ENCODE results near the gene KLHDC10.
"Not testable (repeated sequence)": the region's sequence is repeated elsewhere in the genome, so short reads cannot be mapped to it uniquely, and the experiment has no call there.

KLHDC10 gene

DNA sequence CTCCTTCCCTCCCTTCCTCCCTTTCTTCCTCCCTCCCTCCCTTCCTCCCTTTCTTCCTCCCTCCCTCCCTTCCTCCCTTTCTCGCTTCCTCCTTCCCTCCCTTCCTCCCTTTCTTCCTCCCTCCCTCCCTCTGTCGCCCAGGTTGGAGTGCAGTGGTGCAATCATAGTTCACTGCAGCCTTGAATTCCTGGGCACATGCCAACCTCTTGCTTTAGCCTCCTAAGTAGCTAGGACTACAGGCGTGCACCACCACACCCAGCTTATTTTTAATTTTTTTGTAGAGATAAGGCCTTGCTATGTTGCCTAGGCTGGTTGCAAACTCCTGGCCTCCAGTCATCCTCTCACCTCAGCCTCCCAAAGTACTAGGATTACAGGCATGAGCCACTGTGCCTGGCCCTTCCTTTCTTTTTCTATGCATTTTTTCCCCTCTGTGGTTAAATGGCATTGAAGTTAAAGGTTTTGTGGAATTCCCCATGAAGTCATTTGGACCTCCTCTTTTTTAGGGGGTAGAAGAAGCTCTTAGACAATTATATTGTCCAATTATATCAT lies 9.6 kb downstream of the KLHDC10 start:
- DNase-seq, result no peak

DNA sequence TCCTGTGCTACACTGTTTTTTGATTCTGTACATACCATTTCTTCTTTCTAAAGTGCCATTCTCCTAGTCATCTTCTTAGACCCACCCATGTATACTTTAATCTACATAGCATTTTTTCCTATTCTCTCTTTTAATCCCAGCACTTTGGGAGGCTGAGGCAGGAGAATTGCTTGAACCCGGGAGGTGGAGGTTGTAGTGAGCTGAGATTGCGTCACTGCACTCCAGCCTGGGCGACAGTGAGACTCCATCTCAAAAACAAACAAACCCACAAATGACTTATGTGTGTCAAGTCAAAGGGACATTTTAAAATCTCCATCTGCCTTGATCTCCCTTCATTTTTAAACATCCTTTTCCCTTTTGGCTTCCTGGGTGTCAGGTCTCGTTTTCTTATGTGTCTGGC lies 13.2 kb downstream of the KLHDC10 start:
- DNase-seq, result not testable (repeated sequence)

DNA sequence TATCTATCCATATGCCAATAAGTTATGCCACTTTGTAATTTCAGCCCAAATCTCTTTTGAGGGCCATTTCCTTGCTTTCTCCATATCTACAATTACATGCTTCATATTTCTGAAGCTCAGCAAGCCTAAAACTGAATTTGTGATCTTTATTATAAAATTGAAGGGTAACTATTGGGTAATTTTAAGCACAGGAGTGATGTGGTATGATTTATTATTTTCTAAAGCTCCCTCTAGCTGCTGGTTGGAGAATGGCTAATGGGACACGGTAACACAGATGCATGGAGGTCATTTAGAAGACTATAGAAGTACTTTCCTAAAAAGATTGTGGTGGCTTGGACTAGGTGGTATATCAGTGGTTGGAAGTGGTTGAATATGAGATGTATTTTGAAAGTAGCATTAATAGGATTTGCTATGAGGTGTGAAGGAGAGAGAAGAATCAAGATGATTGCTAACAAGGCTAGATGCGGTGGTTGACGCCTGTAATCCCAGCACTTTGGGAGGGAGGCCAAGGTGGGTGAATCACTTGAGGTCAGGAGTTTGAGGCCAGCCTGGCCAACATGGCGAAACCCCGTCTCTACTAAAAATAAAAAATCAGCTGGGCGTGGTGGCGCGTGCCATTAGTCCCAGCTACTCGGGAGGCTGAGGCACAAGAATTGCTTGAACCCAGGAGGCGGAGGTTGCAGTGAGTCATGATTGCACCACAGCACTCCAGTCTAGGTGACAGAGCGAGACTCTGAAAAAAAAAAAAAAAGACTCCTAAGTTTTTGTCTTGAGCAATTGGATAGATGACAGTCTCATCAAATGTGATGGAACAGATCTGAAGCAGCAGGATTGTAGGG lies 13.9 kb downstream of the KLHDC10 start:
- no peak for DNase-seq

DNA sequence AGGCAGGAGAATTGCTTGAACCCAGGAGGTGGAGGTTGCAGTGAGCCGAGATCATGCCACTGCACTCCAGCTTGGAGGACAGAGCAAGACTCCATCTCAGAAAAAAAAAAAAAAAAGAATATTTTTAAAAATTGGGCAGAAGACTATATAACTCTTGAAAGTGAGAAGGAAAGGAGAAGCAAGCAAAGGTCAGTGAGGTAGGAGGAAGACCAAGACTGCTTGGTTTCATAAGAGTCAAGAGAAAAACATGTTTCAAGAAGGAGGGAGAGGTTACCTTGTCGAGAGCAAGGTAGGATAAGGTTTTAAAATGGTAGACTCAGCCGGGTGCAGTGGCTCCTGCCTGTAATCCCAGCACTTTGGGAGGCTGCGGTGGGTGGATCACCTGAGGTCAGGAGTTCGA lies 14.9 kb downstream of the KLHDC10 start:
- DNase-seq, result not testable (repeated sequence)

DNA sequence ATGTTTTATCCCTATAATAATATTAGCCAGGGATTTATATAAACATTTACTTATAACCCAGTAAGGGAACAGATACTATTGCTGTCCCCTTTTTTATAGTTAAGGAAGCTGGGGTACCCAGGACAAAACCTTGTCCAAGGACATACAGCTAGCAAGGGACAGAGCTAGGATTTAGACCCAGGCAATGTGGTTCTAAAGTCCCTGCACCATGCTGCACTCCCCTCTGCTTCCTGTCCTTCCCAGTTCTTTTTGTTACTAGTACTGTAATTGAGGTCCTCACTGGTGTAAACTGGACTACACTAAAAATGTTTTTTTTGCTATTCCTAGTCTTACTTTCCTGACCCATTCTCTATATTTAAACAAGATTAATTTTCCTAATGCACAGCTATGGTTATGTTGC lies 16.6 kb downstream of the KLHDC10 start:
- no peak for DNase-seq

DNA sequence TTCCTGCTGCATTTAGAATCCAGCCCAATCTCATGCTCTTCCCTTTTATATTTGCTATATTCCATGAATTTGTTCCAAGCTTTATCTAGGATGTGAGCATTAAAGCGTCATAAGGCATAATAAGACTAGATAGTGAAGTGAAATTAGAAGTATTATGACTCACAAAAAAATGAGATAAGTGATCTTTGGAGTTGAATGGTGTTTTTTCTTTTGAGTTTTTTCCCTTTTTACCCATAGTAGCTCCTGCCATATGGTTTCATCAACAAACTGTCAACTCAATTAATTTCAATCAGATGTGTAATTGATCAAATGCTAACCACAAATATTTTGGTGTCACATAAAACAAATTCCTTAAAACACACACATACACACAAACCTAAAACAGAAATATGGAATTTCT lies 17.0 kb downstream of the KLHDC10 start:
- no peak for DNase-seq

DNA sequence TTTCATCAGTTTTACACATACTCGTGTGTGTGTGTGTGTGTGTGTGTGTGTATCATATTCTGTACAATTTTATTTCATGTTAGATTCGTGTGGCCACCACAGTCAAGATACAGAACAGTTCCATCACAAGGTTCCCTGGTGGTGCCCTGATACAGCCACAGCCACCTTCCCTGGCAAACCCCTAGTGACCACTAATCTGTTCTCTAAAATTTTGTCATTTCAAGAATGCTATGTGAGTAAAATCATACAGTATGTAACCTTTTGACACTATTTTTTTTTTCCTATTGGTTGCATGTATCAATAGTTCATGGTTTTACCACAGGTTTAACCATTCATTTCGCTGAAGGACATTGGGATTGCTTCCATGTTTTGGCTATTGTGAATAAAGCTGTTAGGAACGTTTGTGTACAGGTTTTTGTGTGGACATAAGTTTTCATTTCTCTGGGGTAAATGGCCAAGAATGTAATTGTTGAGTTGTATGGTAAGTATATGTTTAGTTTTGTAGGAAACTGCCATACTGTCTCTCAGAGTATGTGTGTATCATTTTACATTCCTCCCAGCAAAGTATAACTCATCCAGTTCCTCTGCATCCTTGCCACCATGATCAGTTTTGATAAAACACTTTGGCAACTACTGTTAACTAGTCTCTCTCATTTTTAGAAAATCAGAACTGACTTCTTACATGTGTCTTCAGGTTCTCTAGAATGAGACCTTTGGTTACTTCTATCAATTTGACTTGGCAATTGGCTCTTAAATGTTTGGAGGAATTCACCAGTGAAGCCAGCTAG lies 20.6 kb downstream of the KLHDC10 start:
- no peak for DNase-seq

DNA sequence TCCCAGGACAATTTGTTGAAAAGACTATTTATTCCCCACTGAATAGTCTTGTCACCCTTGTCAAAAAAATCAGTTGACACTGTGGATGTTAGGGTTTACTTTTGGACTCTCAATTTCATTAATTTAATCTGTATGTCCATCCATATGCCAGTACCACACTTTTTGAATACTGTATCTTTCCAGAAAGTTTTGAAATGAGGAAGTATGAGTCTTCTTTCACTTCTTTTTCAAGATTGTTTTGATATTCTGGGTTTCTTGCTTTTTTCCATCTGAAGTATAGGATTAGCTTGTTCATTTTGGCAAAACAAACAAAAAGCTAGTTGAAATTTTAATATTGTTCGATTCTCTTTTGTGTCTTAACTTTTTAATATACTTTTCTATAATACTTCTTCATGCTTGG lies 21.7 kb downstream of the KLHDC10 start:
- DNase-seq, result no peak

DNA sequence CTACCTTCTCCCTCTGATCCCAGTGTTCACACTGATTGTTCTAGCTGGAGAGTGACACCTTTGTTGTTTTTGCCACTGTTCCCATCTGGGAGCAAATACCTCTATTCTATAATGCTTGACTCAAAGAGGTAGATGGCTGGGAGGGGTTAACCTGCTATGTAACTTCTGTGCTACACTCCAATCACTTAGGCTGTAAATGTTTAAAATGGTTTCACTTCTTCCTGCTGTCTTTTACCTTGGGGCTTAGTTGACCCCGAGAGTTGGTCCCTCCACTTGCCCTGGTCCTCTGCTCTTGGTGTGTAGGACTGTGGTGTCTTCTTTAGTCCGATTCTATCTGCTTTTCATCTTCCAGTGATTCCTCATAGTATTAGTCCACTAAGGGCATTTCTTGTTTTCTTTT lies 22.3 kb downstream of the KLHDC10 start:
- DNase-seq, result no peak

DNA sequence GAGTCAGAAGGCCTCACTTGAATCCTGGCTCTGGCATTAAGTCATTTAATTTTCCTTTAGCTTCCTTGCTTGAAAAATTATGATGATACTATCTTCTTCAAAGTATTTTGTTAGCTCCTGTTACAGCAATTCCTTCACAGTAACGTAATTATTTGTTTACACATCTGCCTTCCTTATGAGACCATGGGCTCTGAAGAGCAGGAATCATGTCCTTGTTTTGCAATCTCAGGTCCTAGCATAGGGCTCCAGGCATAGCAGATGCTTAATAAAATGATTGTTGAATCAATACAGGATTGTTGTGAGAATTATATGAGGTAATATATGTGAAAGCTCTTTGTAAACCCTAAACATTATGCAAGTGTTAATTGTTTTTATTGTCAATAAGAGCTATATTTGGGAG lies 25.5 kb downstream of the KLHDC10 start:
- DNase-seq, result no peak

DNA sequence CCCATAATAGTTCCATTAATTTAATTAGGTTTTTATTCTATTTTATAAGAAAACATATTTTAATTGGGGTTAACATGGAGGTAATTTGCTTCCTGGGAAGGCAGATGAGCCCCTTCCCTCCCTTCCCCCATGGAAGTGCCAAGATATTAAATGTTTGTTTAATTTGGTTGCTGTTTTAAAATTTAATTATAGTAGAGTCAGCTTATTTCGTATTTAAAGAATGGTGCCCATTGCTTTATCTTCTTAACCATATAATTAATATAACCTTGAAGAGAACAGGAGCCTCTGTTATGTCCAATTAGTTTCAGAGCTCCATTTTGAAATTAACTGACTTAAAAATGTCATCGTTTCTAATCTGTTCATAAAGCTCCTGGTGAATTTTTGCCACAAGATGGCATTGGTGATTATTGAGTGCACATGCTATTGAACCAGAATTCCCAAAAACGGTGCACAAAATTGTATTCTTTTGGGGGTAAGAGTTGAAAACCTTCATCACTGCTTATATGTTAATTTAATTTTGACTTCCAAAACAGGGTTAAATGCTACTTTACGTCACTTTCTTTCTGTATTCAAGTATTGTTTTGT lies 26.0 kb downstream of the KLHDC10 start:
- DNase-seq, result no peak

DNA sequence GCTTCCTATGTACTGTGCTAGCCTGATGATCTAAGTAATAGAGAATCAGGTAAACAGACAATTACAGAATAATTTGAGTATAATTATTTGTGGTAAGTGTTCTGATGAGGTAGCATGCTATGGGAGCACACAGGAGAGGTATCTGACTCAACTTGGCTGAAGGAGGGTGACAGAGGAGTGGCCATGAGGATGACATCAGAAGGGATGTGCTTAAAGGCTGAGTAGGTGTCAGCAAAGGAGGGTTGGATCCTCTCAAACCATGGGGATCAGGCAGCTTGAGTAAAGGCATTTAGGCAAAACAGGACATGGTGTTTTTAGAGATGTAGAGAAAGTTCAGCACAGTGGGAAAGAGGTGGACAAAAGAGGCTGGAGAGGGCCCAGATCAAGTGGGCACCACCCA lies 29.0 kb downstream of the KLHDC10 start:
- DNase-seq, result no peak

DNA sequence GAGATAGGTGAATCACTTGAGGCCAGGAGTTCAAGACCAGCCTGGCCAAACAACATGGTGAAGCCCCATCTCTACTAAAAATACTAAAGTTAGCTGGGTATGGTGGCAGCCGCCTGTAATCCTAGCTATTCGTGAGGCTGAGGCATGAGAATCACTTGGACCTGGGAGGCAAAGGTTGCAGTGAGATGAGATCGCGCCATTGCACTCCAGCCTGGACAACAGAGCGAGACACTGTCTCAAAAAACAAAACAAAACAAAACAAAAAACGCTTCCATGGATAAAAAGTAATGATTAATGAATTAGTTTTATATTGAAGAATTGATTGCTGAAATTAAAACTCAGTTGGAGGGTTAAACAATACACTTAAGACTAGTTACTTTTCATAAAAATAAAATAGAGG lies 32.3 kb downstream of the KLHDC10 start:
- no peak for DNase-seq

DNA sequence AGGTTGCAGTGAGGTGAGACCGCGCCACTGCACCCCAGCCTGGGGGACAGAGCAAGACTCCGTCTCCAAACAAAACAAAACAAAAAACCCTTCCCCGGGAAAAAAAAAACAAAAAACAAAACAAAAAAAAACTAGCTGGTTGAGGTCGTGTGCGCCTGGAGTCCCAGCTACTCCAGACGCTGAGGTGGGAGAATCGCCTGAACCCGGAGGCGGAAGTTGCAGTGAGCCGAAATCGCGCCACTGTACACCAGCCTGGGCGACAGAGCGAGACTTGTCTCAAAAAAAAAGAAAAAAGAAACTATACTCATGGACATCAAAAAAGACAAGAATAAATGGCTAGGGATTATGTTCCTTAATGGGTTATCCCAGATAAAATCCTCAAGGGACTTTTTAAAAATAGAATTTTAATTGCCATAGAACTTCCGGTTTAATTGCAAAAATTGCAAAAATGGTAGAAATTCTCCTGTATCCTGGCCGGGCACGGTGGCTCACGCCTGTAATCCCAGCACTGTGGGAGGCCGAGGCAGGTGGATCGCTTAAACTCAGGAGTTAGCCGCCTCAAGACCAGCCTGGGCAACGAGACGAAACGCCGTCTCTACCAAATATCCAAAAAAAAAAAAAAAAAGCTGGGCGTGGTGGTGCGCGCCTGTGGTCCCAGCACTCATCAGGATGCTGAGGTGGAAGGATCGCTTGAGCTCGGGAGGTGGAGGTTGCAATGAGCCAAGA lies 37.8 kb downstream of the KLHDC10 start:
- no peak for DNase-seq

DNA sequence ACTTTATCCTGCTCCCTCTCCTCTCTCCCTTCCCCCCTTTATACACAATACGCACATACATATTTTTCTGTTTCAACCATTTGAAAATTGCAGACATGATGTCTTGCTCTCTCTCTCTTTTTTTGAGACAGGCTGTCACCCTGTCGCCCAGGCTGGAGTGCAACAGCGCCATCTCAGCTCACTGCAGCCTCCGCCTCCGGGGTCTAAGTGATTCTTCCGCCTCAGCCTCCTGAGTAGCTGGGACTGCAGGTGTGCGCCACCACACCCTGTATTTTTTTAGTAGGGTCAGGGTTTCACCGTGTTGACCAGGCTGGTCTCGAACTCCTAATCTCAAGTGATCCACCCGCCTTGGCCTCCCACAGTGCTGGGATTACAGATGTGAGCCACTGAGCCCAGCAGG lies 38.5 kb downstream of the KLHDC10 start:
- DNase-seq, result no peak

DNA sequence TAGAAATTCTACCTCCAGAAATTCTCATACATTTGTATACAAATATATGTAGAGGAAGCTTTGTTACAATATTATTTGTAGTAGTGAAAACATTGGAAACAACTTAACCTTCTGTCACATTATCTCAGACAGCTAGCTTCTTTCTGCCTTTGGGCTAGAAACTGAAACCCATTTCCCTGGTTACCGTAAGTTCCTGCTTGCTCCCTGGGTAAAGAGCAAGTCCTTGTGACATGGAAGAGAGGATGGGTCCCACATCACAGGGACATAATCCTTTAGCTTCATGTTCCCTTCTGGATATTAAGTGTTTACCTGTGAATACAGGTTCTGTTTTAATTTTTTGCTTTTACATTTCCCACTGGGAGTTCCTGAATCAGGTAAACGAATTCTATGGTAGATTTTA lies 41.8 kb downstream of the KLHDC10 start:
- no peak for DNase-seq

DNA sequence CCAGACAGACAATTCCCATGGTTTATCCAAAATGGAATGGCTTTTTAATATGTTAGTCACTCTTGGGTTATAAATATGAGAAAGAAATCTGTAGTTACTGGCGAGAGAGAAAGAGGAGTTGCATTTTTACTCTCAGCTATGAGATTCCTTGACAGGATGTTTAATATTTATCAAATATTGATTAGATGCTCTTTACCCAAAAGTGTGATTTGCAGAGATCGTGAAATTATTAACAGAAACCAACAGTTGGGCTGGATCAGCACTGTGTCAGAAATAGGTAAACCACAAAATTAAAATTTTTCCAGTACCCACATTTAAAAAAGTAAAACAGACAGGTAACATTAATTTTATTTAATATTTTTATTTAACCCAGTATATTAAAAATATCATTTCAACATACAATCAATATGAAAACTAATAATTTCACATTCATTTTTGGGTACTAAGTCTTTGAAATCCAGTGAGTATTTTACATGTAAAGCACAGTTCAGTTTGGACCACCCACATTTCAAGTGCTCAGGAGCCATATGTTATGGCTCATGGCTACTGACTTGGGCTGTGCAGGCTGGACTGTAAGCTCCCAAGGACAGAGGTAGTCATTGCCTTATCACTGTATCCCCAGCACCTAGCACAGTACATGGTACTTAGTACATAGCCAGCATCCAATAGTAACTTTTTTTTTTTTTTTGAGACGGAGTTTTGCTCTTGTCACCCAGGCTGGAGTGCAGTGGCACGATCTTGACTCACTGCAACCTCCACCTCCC lies 42.5 kb downstream of the KLHDC10 start:
- no peak for DNase-seq

DNA sequence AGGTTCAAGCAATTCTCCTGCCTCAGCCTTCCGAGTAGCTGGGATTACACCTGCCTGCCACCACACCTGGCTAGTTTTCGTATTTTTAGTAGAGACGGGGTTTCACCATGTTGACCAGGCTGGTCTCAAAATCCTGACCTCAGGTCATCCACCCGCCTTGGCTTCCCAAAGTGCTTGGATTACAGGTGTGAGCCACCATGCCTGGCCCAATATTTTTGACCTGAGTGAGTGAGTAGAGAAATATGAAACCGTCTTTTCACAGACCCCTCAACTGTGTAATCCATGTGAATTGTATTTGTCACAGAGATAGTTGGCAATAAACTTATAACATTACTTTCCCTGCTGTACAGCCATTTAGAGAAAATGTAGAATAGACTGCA lies 43.1 kb downstream of the KLHDC10 start:
- not testable (repeated sequence) for DNase-seq

DNA sequence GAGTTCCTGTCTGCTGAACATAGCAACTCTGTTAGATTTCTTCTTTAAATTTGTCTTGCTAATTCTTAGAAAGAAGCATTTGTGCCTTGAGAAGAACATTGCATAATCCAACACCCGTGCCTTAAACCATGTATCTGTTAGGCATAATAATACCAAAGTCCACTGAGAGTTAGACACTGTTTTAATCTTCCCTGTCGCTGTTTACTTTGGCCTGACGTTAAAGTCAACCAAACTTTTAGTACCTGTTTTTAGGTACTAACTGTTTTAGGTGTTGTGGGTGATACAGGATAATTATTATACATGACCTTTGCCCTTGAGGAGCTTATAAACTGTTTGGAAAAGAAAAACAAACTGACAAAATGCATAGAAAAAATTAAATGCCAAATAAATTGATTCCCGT lies 43.6 kb downstream of the KLHDC10 start:
- no peak for DNase-seq

DNA sequence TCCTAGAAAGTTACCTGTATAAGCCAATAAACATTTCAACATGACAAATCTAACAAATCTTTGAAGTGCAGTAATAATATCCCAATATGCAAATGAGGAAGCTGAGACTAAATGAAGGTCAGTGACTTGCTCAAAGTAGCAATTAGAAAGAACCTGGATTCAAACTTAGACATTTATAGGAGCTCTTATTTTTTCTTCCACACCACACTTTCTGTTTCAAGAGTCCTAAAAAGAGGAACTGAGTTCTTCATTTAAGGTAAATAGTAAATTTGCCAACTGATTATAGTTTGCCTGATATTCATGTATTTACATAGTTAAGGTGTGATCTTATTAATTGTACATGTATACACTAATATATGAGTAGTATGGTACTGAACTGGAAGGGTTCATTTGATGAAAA lies 44.0 kb downstream of the KLHDC10 start:
- no peak for DNase-seq

DNA sequence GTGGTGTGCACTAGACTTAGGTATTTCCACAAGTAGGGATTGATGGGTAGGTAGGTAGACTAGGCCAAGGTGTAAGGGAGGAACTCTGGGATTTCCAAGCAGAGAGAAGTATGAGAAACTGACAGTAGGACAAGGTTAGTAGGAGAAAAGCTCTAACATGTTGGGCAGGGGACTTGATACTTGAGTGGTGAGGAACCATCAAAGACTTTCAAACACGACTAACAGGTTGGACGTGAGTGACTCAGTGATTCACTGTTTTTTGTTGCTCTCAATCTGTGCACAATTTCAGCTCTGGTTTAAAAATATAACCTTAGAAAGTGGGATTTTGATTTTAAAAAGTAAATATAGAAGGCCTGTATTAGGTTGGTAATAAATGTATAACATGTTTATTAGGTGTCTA lies 44.4 kb downstream of the KLHDC10 start:
- no peak for DNase-seq

DNA sequence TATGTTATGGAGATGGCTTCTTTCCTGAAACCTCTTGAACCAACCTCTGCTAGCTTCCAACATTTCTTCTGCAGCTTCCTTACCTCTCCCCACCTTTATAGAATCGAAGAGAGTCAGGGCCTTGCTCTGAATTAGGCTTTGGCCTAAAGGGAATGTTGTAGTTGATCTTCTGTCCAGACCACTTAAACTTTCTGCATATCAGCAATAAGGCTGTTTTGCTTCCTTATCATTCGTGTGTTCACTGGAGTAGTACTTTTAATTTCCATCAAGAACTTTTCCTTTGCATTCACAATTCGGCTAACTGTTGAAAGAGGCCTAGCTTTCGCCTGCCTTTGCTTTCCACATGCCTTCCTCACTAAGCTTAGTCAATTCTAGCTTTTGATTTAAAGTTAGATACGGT lies 48.0 kb downstream of the KLHDC10 start:
- DNase-seq, result no peak

Measured in T1000 (cell line).